Sigmoid colon (tissue), 7 donors: ENCODE results near the gene ABCC8. TPM values are rescaled to one million over a fixed set of nuclear protein-coding genes. Genes with fewer than 3 reads are reported as not detected.

ENCODE experiments used
- DNase-seq: peaks from one replicate; pipeline ENCODE4 v3.0.0-alpha.2; 2019
- H3K27ac ChIP-seq, 4 donors: fragments of 200-600 bp; sonication (generic); one replicate each; pipeline ENCODE4 v1.5.1; 2016 to 2019; ENCODE audit warnings: mild to moderate bottlenecking in 1 of 4
- H3K27me3 ChIP-seq, 3 donors: fragments of 200-600 bp; sonication (generic); one replicate each; pipeline ENCODE4 v1.5.1; 2019; ENCODE audit warnings: mild to moderate bottlenecking in 1 of 3
- H3K36me3 ChIP-seq, 4 donors: fragments of 200-600 bp; sonication (generic); one replicate each; pipeline ENCODE4 v1.5.1; 2016 to 2019
- H3K4me1 ChIP-seq, 4 donors: fragments of 200-600 bp; sonication (generic); one replicate each; pipeline ENCODE4 v1.5.1; 2017 to 2019
- H3K4me3 ChIP-seq, 4 donors: fragments of 200-600 bp; sonication (generic); one replicate each; pipeline ENCODE4 v1.5.1; 2017 to 2019; ENCODE audit warnings: mild to moderate bottlenecking in 2 of 4, moderate library complexity in 1 of 4
- H3K9me3 ChIP-seq, 4 donors: fragments of 200-600 bp in 3 of 4; sonication (generic) in 3 of 4; one replicate each; pipeline versions ENCODE4 v1.5.1 to v1.6.1; 2013 to 2019
- EP300 ChIP-seq, 4 donors: sonication (generic); formaldehyde crosslinking; IDR thresholded peaks; one replicate each; pipeline ENCODE4 v1.6.1; 2017; ENCODE audit warnings: antibody characterized with exemption in 4 of 4
- POLR2A ChIP-seq, 2 donors: fragments of 450-650 bp; IDR thresholded peaks; one replicate each; pipeline ENCODE4 v1.6.1; 2016; ENCODE audit warnings: antibody characterized with exemption in 2 of 2, mild to moderate bottlenecking in 2 of 2, moderate library complexity in 2 of 2
- POLR2AphosphoS5 ChIP-seq, 4 donors: sonication (generic); formaldehyde crosslinking; IDR thresholded peaks; one replicate each; pipeline ENCODE4 v1.6.1; 2017; ENCODE audit warnings: antibody characterized with exemption in 4 of 4
- WGBS, 2 donors: extraction: QIAGEN DNeasy Blood & Tissue Kit; methylation state at CpG; one replicate each; pipeline ENCODE4 v1.1.7; 2013; 5-methylcytosine and 5-hydroxymethylcytosine counted together
- intact Hi-C: fragments of 100-400 bp; cut with DNase I; formaldehyde crosslinking; loops from one replicate; pipeline ENCODE4 v1.15.1; 2023
- polyA plus RNA-seq, 3 donors: library from polyadenylated mRNA; stranded (reverse); fragments of 200-250 nt; gene quantifications; one replicate each; pipeline ENCODE4 v1.2.3, GENCODE V29; 2013
- total RNA-seq, 4 donors: library from RNA; depleted of rRNA; stranded (reverse); fragments of >200 nt; gene quantifications; one replicate each; pipeline ENCODE4 v1.1.0, GENCODE V29; 2016
- TF ChIP-seq, protein P1 (sequence below), 4 experiments: fragments of 450-650 bp in 3 of 4; fragments of 200-600 bp in 1 of 4; IDR thresholded peaks; one replicate each; pipeline ENCODE4 v1.5.1; 2016 to 2019; ENCODE audit warnings: antibody characterized with exemption in 4 of 4, mild to moderate bottlenecking in 3 of 4, moderate library complexity in 2 of 4
- donor health status: healthy with polysubstance abuse.
- donor health status: Bipolar disorder and iron deficiency.
- donor health status: healthy.

Gene ABCC8
- total and polyA plus RNA-seq, 7 donors = 0.23 to 9.7 (median 2.6) TPM

DNA sequence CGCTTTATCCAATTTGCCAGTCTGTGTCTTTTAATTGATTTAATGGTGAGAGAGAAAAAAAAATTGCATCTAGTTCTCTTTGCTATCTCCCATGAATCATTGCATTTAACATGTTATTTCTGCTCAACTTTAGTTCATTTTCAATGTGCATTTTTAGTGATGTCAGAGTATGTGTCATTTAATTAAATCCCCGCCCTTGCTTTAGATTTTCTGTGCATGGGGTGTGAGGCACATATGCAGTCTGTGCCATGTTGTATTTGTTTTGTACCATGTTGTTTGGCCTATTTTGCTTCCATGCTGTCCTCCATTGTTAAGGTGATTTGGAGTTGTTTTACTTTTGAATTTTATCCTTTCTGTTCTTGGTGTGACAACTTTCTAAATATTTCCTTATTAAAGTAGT is 133.4 kb downstream of the ABCC8 start:
- no peak for DNase-seq
- Histone ChIP-seq H3K36me3 (no peaks in the 10 kb centered on the region), H3K9me3 (no peaks in the 10 kb centered on the region), H3K4me1 (no peaks in the 10 kb centered on the region), H3K4me3 (no peak overlapping the region), H3K27ac (no peak overlapping the region), H3K27me3 (no peaks in the 10 kb centered on the region)
- WGBS, 2 donors = 99 to 100% methylated on average over 2 of the region's 2 CpGs
- TF ChIP-seq, protein P1, sequence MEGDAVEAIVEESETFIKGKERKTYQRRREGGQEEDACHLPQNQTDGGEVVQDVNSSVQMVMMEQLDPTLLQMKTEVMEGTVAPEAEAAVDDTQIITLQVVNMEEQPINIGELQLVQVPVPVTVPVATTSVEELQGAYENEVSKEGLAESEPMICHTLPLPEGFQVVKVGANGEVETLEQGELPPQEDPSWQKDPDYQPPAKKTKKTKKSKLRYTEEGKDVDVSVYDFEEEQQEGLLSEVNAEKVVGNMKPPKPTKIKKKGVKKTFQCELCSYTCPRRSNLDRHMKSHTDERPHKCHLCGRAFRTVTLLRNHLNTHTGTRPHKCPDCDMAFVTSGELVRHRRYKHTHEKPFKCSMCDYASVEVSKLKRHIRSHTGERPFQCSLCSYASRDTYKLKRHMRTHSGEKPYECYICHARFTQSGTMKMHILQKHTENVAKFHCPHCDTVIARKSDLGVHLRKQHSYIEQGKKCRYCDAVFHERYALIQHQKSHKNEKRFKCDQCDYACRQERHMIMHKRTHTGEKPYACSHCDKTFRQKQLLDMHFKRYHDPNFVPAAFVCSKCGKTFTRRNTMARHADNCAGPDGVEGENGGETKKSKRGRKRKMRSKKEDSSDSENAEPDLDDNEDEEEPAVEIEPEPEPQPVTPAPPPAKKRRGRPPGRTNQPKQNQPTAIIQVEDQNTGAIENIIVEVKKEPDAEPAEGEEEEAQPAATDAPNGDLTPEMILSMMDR (IDR thresholded peaks at IDR 0.05) = no peak
- TF ChIP-seq POLR2AphosphoS5 (IDR thresholded peaks at IDR 0.05) = no peak
- no peak for TF ChIP-seq EP300 (IDR thresholded peaks at IDR 0.05)
- TF ChIP-seq POLR2A (IDR thresholded peaks at IDR 0.05) = no peak
- intact Hi-C loops = no loop called here

Other genes with a start within 250 kb of the ABCC8 start
- gene NUCB2, start 200.1 kb downstream of the ABCC8 start, total RNA-seq = 10 to 100 TPM; 38.3 to 45.1 (median 39.4) TPM
- gene NUCB2, start 200.1 kb downstream of the ABCC8 start, polyA plus RNA-seq = 10 to 100 TPM; 19.8 to 68.3 (median 24.0) TPM
- 1 to 10 TPM; 1.4 to 2.9 (median 2.1) TPM for gene NCR3LG1, start 125.0 kb downstream of the ABCC8 start, total RNA-seq
- gene NCR3LG1, start 125.0 kb downstream of the ABCC8 start, polyA plus RNA-seq = 1 to 10 TPM in 1 of 3 donors, under 1 TPM in 1, not detected in 1; 0.69 to 4.6 TPM
- under 1 TPM; 0.16 to 0.71 (median 0.34) TPM for gene KCNJ11, start 88.2 kb downstream of the ABCC8 start, total RNA-seq
- gene KCNJ11, start 88.2 kb downstream of the ABCC8 start, polyA plus RNA-seq = 1 to 10 TPM in 1 of 3 donors, under 1 TPM in 2; 0.60 to 1.6 (median 0.92) TPM
- 1 to 10 TPM; 1.2 to 2.5 (median 1.6) TPM for gene USH1C, start 67.6 kb upstream of the ABCC8 start, total RNA-seq
- 100 to 1,000 TPM in 2 of 3 donors, 10 to 100 TPM in 1; 83.3 to 152 (median 114) TPM for gene USH1C, start 67.6 kb upstream of the ABCC8 start, polyA plus RNA-seq
- under 1 TPM in 1 of 4 donors, not detected in 3; under 0.01 TPM for gene OTOG, start 70.4 kb upstream of the ABCC8 start, total RNA-seq
- under 1 TPM in 1 of 3 donors, not detected in 2; under 0.01 TPM for gene OTOG, start 70.4 kb upstream of the ABCC8 start, polyA plus RNA-seq
- not detected for gene MYOD1, start 242.7 kb upstream of the ABCC8 start, total RNA-seq
- not detected for gene MYOD1, start 242.7 kb upstream of the ABCC8 start, polyA plus RNA-seq